MM.1S (cell line): ENCODE results near the gene AUTS2.
A peak's percentile ranks its signal among the peaks of the same experiment; 100 is the strongest.

Experiments used
- DNase-seq: peaks from one replicate; pipeline ENCODE4 v3.0.0-alpha.2; 2015
- H2AFZ ChIP-seq: fragments of 300-600 bp; sonication (generic); 2 replicates; pipeline ENCODE4 v1.6.0; 2016; ENCODE audit warnings: antibody characterized with exemption, low read length
- H3F3A ChIP-seq: fragments of 300-600 bp; sonication (generic); 2 replicates; pipeline ENCODE4 v1.6.1; 2016; ENCODE audit warnings: mild to moderate bottlenecking, antibody characterized with exemption, low read length, moderate library complexity, mixed read lengths; ENCODE audit not compliant: insufficient read depth
- H3K27ac ChIP-seq: fragments of 300-600 bp; sonication (generic); 2 replicates; pipeline ENCODE4 v1.5.1; 2016; ENCODE audit warnings: mild to moderate bottlenecking, low read length
- H3K27me3 ChIP-seq: fragments of 300-600 bp; sonication (generic); replicated peaks from 2 replicates; pipeline ENCODE4 v1.6.0; 2016; ENCODE audit warnings: low read length; ENCODE audit not compliant: insufficient read depth
- H3K36me3 ChIP-seq: fragments of 300-600 bp; sonication (generic); replicated peaks from 2 replicates; pipeline ENCODE4 v1.6.1; 2016; ENCODE audit warnings: mild to moderate bottlenecking, low read length, mixed read lengths; ENCODE audit not compliant: insufficient read depth
- H3K4me1 ChIP-seq: fragments of 300-600 bp; sonication (generic); 2 replicates; pipeline ENCODE4 v1.6.1; 2016; ENCODE audit warnings: low read length, mixed read lengths
- H3K4me2 ChIP-seq: fragments of 300-600 bp; sonication (generic); 2 replicates; pipeline ENCODE4 v1.6.0; 2016; ENCODE audit warnings: low read depth, low read length
- H3K4me3 ChIP-seq: fragments of 300-600 bp; sonication (generic); 2 replicates; pipeline ENCODE4 v1.5.1; 2016; ENCODE audit warnings: low read length, mixed read lengths
- H3K79me2 ChIP-seq: fragments of 300-600 bp; sonication (generic); 2 replicates; pipeline ENCODE4 v1.6.1; 2016; ENCODE audit warnings: mixed run types, low read length, mixed read lengths
- H3K9ac ChIP-seq: fragments of 300-600 bp; sonication (generic); 2 replicates; pipeline ENCODE4 v1.6.1; 2016; ENCODE audit warnings: low read length, mixed read lengths
- H3K9me2 ChIP-seq: fragments of 300-600 bp; sonication (generic); replicated peaks from 2 replicates; pipeline ENCODE4 v1.6.1; 2016; ENCODE audit warnings: mild to moderate bottlenecking, low read length, mixed read lengths; ENCODE audit not compliant: insufficient read depth
- H3K9me3 ChIP-seq: fragments of 300-600 bp; sonication (generic); replicated peaks from 2 replicates; pipeline ENCODE4 v1.6.1; 2016; ENCODE audit warnings: mild to moderate bottlenecking, low read length, mixed read lengths; ENCODE audit not compliant: insufficient read depth
- H4K20me1 ChIP-seq: fragments of 300-600 bp; sonication (generic); 2 replicates; pipeline ENCODE4 v1.6.1; 2016; ENCODE audit warnings: mild to moderate bottlenecking, low read length, moderate library complexity, mixed read lengths; ENCODE audit not compliant: insufficient read depth
- CTCF ChIP-seq: fragments of 300-600 bp; sonication (generic); IDR thresholded peaks from 2 replicates; pipeline ENCODE4 v1.5.1; 2016; ENCODE audit warnings: antibody characterized with exemption, low read length, mixed read lengths
- EZH2 ChIP-seq: fragments of 300-600 bp; sonication (generic); optimal IDR thresholded peaks from 2 replicates; pipeline ENCODE3; 2017; ENCODE audit warnings: low read depth, mild to moderate bottlenecking, antibody characterized with exemption, low read length, mixed read lengths
- EZH2phosphoT487 ChIP-seq: fragments of 300-600 bp; sonication (generic); IDR thresholded peaks from 2 replicates; pipeline ENCODE4 v1.6.1; 2018; ENCODE audit warnings: antibody characterized with exemption, low read length

AUTS2 gene

GRCh38 chr7:69598487-69599285 lies 411 bp downstream of the AUTS2 start:
- Histone ChIP-seq H3K9me3 (no peaks in the 10 kb centered on the region), H4K20me1 (no peaks in the 10 kb centered on the region), H3K4me2 (peak overlapping the region; percentile 94), H3K9ac (peak overlapping the region; percentile 54; the same call in 1 of the 2 replicates), H3K4me3 (peak overlapping the region; percentile 83), H3K9me2 (no peaks in the 10 kb centered on the region), H3K36me3 (no peaks in the 10 kb centered on the region), H3K27ac (no peak overlapping the region), H3K79me2 (no peaks in the 10 kb centered on the region), H2AFZ (peak overlapping the region; percentile 93), H3K27me3 (no peaks in the 10 kb centered on the region; the same call in 1 of the 2 replicates), H3K4me1 (0 out of 2 replicates have a peak, but pooled peaks cover 3% of the 10 kb centered on the region), H3F3A (peaks cover 14% of the 10 kb centered on the region; the same call in 1 of the 2 replicates)
- no peak for DNase-seq
- TF ChIP-seq CTCF (no peak), EZH2phosphoT487 (no peak), EZH2 (no peak)

GRCh38 chr7:69599286-69599954 lies 1.1 kb downstream of the AUTS2 start:
- Histone ChIP-seq H3K9me2 (no peaks in the 10 kb centered on the region), H3K9ac (peak overlapping the region; percentile 41; the same call in 1 of the 2 replicates), H3K27ac (no peak overlapping the region), H3K27me3 (no peaks in the 10 kb centered on the region; the same call in 1 of the 2 replicates), H3K79me2 (no peaks in the 10 kb centered on the region), H4K20me1 (no peaks in the 10 kb centered on the region), H3K4me2 (peak overlapping the region; percentile 94), H3K4me3 (peak overlapping the region; percentile 83), H2AFZ (peak overlapping the region; percentile 85), H3K36me3 (no peaks in the 10 kb centered on the region), H3K4me1 (0 out of 2 replicates have a peak, but pooled peaks cover 3% of the 10 kb centered on the region), H3F3A (peaks cover 14% of the 10 kb centered on the region; the same call in 1 of the 2 replicates), H3K9me3 (no peaks in the 10 kb centered on the region)
- no peak for TF ChIP-seq EZH2phosphoT487
- no peak for TF ChIP-seq CTCF
- TF ChIP-seq EZH2: no peak
- DNase-seq: no peak

GRCh38 chr7:69599955-69600709 lies 1.9 kb downstream of the AUTS2 start:
- no peaks in the 10 kb centered on the region for H3K79me2 ChIP-seq
- no peaks in the 10 kb centered on the region for H4K20me1 ChIP-seq
- TF ChIP-seq EZH2phosphoT487: no peak
- TF ChIP-seq CTCF: no peak
- no peak for TF ChIP-seq EZH2
- H3K4me1 ChIP-seq: 0 out of 2 replicates have a peak, but pooled peaks cover 3% of the 10 kb centered on the region
- H3K9me2 ChIP-seq: no peaks in the 10 kb centered on the region
- H3K27me3 ChIP-seq: no peaks in the 10 kb centered on the region; the same call in 1 of the 2 replicates
- DNase-seq: no peak
- H3K9me3 ChIP-seq: no peaks in the 10 kb centered on the region
- H3K36me3 ChIP-seq: no peaks in the 10 kb centered on the region
- H3K27ac ChIP-seq: no peak overlapping the region
- H3K4me2 ChIP-seq: peak overlapping the region; percentile 94
- H2AFZ ChIP-seq: peak overlapping the region; percentile 70
- H3K9ac ChIP-seq: peak overlapping the region; percentile 38; the same call in 1 of the 2 replicates
- peaks cover 14% of the 10 kb centered on the region; the same call in 1 of the 2 replicates for H3F3A ChIP-seq
- peak overlapping the region; percentile 83 for H3K4me3 ChIP-seq
